Lower leg skin (tissue), 4 donors: Measurements from ENCODE around the gene ZCCHC7. TPM values are rescaled to one million over a fixed set of nuclear protein-coding genes. Genes with fewer than 3 reads are reported as not detected.
"Not testable (repeated sequence)": the region's sequence is repeated elsewhere in the genome, so short reads cannot be mapped to it uniquely, and the experiment has no call there.

Experiments used
- DNase-seq, 2 donors: peaks; one replicate each; pipeline ENCODE4 v3.0.0-alpha.2; 2019; ENCODE audit warnings: low spot score in 2 of 2
- H3K4me3 ChIP-seq: fragments of 200-600 bp; sonication (generic); 2 replicates; pipeline ENCODE4 v1.5.1; 2017; ENCODE audit warnings: mild to moderate bottlenecking, low read depth; ENCODE audit not compliant: poor library complexity, severe bottlenecking
- CTCF ChIP-seq, 3 donors: fragments of 450-650 bp; IDR thresholded peaks; one replicate each; pipeline ENCODE4 v1.5.1; 2016; ENCODE audit warnings: antibody characterized with exemption in 3 of 3, mild to moderate bottlenecking in 3 of 3, moderate library complexity in 2 of 3
- POLR2A ChIP-seq, 2 donors: fragments of 450-650 bp; IDR thresholded peaks; one replicate each; pipeline ENCODE4 v1.6.1; 2016 to 2017; ENCODE audit warnings: antibody characterized with exemption in 2 of 2, mild to moderate bottlenecking in 1 of 2, moderate library complexity in 1 of 2
- WGBS, 2 donors: methylation state at CpG; one replicate each; pipeline ENCODE4 v1.1.5; 2018; 5-methylcytosine and 5-hydroxymethylcytosine counted together
- intact Hi-C: fragments of 100-400 bp; cut with DNase I; formaldehyde crosslinking; loops from one replicate; pipeline ENCODE4 v1.15.0; 2023; ENCODE audit warnings: low total_unique reads
- total RNA-seq, 4 donors: library from RNA; depleted of rRNA; stranded (reverse); fragments of >200 nt; gene quantifications; one replicate each; pipeline ENCODE4 v1.1.0, GENCODE V29; 2016

The ZCCHC7 gene
- total RNA-seq, 4 donors from 2014 or later: 12.2 to 17.6 (median 15.7) TPM

GRCh38 chr9:37184905-37185867 is 64.8 kb downstream of the ZCCHC7 start:
- intact Hi-C loops: no loop called here
- 94 to 96% methylated on average over 4 of the region's 4 CpGs for WGBS, 2 donors
- no peak for TF ChIP-seq POLR2A (IDR thresholded peaks at IDR 0.05)
- TF ChIP-seq CTCF (IDR thresholded peaks at IDR 0.05): no peak
- no peak overlapping the region for H3K4me3 ChIP-seq
- DNase-seq: no peak

- DNase-seq: no peak
- WGBS, 2 donors: 93% methylated on average over 6 of the region's 6 CpGs
- no peak for TF ChIP-seq POLR2A (IDR thresholded peaks at IDR 0.05)
- TF ChIP-seq CTCF (IDR thresholded peaks at IDR 0.05): no peak
Observed at GRCh38 chr9:37187292-37187691, 66.9 kb downstream of the ZCCHC7 start.

GRCh38 chr9:37187713-37188439 is 67.5 kb downstream of the ZCCHC7 start:
- WGBS, 2 donors: 83 to 87% methylated on average over 5 of the region's 5 CpGs
- intact Hi-C loops: no loop called here

More at GRCh38 chr9:37187292-37187691, 66.9 kb downstream of the ZCCHC7 start:
- intact Hi-C loops: no loop called here
- H3K4me3 ChIP-seq: no peak overlapping the region

DNA sequence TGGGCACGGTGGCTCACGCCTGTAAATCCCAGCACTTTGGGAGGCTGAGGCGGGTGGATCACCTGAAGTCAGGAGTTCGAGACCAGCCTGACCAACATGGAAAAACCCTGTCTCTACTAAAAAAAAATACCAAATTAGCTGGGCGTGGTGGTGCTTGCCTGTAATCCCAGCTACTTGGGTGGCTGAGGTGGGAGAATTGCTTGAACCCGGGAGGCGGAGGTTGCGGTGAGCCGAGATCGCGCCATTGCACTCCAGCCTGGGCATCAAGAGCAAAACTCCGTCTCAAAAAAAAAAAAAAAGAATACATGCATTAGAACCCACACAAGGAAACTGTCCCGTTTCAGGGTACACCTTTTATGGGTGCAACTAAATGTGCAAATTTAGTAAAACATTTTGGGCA is 70.4 kb downstream of the ZCCHC7 start:
- H3K4me3 ChIP-seq, DNase-seq, intact Hi-C loops: not testable (repeated sequence)
- WGBS, 2 donors: 96% methylated on average over 13 of the region's 13 CpGs

More at GRCh38 chr9:37187713-37188439, 67.5 kb downstream of the ZCCHC7 start:
- DNase-seq: no peak
- no peak overlapping the region for H3K4me3 ChIP-seq
- no peak for TF ChIP-seq CTCF (IDR thresholded peaks at IDR 0.05)
- no peak for TF ChIP-seq POLR2A (IDR thresholded peaks at IDR 0.05)

- TF ChIP-seq POLR2A (IDR thresholded peaks at IDR 0.05): no peak
- no peak for TF ChIP-seq CTCF (IDR thresholded peaks at IDR 0.05)
- DNase-seq: no peak
- intact Hi-C loops: no loop called here
- H3K4me3 ChIP-seq: no peak overlapping the region
- WGBS, 2 donors: 87 to 91% methylated on average over 4 of the region's 4 CpGs
Observed at GRCh38 chr9:37191403-37192089, 71.2 kb downstream of the ZCCHC7 start.

DNA sequence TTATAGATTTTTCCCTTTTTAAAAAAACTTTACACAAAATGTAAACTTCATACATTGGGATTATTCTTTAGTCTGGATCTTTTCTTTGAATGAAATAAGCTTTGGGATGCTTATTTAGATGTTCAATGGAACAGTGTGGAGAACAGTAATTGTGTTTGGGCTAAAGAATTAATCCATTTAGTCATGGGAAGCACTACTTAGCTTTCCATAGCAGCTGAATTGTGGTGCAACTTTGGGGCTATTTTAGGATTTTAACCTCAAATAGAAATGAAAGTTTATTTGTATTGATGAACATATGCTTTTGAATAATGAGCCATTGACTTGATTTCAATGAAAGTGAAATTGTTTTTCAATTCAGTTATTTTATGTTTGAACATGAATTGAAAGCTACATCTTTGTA is 72.4 kb downstream of the ZCCHC7 start:
- intact Hi-C loops: no loop called here
- no peak overlapping the region for H3K4me3 ChIP-seq
- TF ChIP-seq CTCF (IDR thresholded peaks at IDR 0.05) (no peak), POLR2A (IDR thresholded peaks at IDR 0.05) (no peak)
- DNase-seq: no peak
